Omental fat pad (tissue), 4 donors: Measurements from ENCODE around the gene IDI2. TPM values are rescaled to one million over a fixed set of nuclear protein-coding genes. Genes with fewer than 3 reads are reported as not detected.

Experiments used
- ATAC-seq: fragments of 150-250 bp; one replicate; pipeline ENCODE4 v1.9.1; 2016; ENCODE audit warnings: mild to moderate bottlenecking, moderate library complexity; ENCODE audit not compliant: low FRiP score
- DNase-seq: peaks from one replicate; pipeline ENCODE4 v3.0.0-alpha.2; 2019; ENCODE audit warnings: low spot score
- CTCF ChIP-seq, 3 donors: fragments of 450-650 bp; IDR thresholded peaks; one replicate each; pipeline ENCODE4 v1.5.1; 2016 to 2017; ENCODE audit warnings: antibody characterized with exemption in 3 of 3, mild to moderate bottlenecking in 3 of 3, moderate library complexity in 2 of 3
- total RNA-seq, 4 donors: library from RNA; depleted of rRNA; stranded (reverse); fragments of >200 nt; gene quantifications; one replicate each; pipeline ENCODE4 v1.1.0, GENCODE V29; 2016

IDI2 gene
- total RNA-seq, 4 donors from 2014 or later = not detected

GRCh38 chr10:996031-996430 is 29.6 kb downstream of the IDI2 start:
- DNase-seq (no peak), ATAC-seq (no peak)
- TF ChIP-seq CTCF (IDR thresholded peaks at IDR 0.05) = no peak

- no peak for DNase-seq
- no peak for ATAC-seq
- no peak for TF ChIP-seq CTCF (IDR thresholded peaks at IDR 0.05)
Measured at GRCh38 chr10:995559-995926, 30.1 kb downstream of the IDI2 start.

GRCh38 chr10:994836-995558 is 30.7 kb downstream of the IDI2 start:
- TF ChIP-seq CTCF (IDR thresholded peaks at IDR 0.05) = no peak
- DNase-seq (no peak), ATAC-seq (no peak)

- DNase-seq (no peak), ATAC-seq (no peak)
- no peak for TF ChIP-seq CTCF (IDR thresholded peaks at IDR 0.05)
Measured at GRCh38 chr10:992871-993270, 32.8 kb downstream of the IDI2 start.

- DNase-seq (no peak), ATAC-seq (no peak)
- TF ChIP-seq CTCF (IDR thresholded peaks at IDR 0.05) = no peak
Measured at GRCh38 chr10:992467-992866, 33.2 kb downstream of the IDI2 start.

GRCh38 chr10:990808-991207 is 34.9 kb downstream of the IDI2 start:
- ATAC-seq (no peak), DNase-seq (no peak)
- no peak for TF ChIP-seq CTCF (IDR thresholded peaks at IDR 0.05)
